Activated naive CD4-positive, alpha-beta T cell (primary cell): ENCODE data around the gene MALT1.
"Not testable (repeated sequence)": the region's sequence is repeated elsewhere in the genome, so short reads cannot be mapped to it uniquely, and the experiment has no call there.

Experiments
- DNase-seq, 4 experiments: peaks; one replicate each; lab custom pipeline; 2025; lab: John Stamatoyannopoulos, UW

Gene MALT1

GRCh38 chr18:58776541-58776940 lies 105.3 kb downstream of the MALT1 start:
- not testable (repeated sequence) for DNase-seq

- no peak for DNase-seq
These were observed 106.2 kb downstream of the MALT1 start for GRCh38 chr18:58777471-58777870.

DNA sequence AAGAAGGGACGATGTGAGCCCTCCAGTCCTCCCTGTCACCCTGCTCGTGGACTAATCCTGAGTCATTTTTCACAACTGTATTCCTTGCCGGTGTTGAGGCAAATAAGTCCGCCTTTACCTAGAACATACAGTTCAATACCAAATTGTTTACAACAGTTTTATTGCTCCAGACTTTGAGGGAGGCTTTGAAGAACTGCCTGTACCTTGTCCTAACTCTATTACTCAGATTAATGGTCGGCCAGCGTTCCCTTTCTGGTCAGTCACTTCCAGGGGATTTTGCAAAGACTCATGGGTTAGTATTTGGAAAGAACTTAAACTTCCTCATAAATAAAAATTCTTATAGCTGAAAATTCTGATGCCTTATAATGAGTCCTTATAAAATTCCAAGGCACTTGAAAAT lies 108.3 kb downstream of the MALT1 start:
- DNase-seq: no peak

DNA sequence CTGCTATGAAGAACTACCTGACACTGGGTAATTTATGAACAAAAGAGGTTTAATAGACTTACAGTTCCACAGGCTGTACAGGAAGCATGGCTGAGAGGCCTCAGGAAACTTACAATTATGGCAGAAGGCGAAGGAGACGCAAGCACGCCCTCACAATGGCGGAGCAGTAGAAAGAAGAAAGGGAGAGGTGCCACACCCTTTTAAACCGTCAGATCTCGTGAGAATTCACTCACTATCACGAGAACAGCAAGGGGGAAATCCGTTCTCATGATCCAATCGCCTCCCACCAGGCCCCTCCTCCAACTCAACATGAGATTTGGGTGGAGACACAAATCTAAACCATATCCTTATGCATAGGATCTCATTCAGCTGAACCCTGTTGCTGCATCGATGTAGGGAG lies 108.8 kb downstream of the MALT1 start:
- DNase-seq: no peak

DNA sequence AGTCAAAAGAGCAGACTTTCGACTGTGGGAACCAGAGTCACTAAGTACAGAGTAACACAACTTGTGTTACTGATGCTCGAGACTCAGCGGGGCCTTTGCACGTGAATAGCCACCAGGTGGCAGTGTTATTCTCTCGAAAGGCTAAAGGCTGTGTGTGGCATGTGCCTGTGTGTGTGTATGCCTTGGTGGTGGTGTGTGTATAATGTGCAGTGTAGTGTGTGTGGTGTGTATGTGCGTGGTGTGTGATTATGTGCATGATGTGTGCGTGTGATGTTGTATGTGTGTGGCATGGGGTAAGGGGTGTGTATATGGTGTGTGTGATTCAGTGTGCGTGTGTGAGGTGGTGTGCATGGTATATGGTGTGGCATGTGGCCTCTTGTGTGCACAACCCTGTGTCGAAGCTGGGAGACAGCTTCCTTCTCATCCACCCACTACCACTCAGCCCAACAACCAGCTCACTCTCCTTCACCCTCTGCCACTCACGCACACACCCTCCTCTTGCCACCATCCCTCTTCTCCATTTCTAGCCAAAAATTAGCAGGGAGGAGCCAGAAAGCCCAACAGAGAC lies 110.4 kb downstream of the MALT1 start:
- DNase-seq: peak in 3 of 4 experiments; percentile 15 to 46 (median 22)

DNA sequence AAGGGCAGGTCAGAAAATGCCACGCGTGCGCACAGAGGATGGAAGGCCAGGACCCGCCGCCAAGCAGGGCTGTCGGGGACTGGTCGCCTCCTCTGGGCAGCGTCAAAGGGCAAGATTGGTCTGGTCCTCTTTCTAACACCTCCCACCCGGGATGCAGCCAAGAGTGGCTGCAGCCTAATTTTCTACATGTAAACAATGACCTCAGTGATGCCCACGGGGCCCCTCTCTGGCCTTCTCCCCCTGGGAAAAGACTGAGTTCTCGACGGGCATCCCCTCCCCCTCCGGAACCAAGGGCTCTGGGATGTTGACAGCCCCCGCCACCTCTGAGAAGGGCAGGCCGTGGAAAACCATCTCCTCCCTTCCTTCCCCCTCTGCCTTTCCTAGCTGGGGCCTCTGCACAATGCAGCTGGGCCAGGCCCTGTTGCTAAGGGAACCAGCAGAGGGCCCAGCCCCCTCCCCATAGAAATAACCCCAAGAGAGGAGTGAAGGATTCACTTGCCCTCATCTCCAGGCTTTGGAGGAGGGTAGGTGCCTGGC lies 113.4 kb downstream of the MALT1 start:
- DNase-seq: no peak

- DNase-seq: no peak
These were observed 114.0 kb downstream of the MALT1 start for GRCh38 chr18:58785171-58785805.

DNA sequence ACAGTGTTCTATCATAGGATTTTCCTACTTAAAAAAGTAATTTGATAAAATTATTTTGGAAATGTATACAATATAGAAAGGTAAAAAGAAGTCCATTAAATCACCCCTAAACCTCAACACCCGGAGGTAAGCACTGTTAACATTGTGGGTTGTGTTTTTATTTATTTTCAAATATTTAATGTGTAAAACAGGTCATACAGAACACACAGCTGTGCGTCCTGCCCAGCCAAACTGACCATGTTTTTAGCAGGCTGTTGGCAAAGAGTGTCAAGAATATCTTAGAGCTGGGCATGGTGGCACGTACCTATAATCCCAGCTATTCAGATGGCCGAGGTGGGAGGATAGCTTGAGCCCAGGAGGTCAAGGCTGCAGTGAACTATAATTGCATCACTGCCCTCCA lies 114.6 kb downstream of the MALT1 start:
- no peak for DNase-seq

DNA sequence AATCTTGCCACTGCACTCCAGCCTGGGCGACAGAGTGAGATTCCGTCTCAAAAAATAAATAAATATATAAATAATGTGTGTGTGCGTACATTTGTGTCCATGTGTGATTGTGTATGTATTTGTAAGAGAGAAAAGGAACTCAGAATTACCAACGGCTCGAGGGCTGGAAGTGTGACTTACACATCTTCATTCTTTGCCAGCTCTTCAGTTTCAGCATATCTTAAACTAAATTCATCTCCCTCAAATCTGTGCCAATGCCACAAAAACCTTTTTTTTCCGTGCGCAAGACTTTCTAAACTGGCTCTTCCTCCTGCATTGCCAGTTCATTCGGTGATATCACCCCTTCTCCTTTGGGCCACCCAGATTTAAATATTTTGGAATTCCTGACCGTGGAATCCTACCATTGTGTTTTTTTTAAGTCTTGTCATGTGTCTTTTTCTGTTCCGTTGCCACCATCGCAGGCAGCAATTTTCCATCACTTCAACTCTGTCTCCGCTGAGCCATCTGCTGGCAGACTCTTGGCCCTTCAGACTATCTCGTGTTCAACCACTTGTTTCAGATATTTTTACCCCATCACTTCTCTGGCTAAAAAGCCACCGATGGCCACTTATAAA lies 116.4 kb downstream of the MALT1 start:
- no peak for DNase-seq

DNA sequence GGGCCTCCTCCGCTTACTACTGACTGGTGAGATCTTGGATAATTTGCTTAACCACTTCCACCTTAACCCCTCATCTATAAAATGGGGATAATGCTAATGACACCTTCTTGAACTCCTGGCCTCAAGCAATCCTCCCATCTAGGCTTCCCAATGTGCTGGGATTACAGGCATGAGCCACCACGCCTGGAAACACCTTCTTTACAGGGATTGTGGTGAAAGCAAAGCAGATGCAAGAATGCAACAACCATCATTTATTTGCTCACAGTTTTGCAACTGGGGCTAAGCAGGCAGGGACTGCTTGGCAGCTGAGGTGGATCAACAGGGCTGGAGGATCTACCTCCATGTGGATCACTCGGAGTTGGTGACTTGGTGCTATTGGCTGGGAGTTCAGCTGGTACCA lies 117.2 kb downstream of the MALT1 start:
- no peak for DNase-seq

DNA sequence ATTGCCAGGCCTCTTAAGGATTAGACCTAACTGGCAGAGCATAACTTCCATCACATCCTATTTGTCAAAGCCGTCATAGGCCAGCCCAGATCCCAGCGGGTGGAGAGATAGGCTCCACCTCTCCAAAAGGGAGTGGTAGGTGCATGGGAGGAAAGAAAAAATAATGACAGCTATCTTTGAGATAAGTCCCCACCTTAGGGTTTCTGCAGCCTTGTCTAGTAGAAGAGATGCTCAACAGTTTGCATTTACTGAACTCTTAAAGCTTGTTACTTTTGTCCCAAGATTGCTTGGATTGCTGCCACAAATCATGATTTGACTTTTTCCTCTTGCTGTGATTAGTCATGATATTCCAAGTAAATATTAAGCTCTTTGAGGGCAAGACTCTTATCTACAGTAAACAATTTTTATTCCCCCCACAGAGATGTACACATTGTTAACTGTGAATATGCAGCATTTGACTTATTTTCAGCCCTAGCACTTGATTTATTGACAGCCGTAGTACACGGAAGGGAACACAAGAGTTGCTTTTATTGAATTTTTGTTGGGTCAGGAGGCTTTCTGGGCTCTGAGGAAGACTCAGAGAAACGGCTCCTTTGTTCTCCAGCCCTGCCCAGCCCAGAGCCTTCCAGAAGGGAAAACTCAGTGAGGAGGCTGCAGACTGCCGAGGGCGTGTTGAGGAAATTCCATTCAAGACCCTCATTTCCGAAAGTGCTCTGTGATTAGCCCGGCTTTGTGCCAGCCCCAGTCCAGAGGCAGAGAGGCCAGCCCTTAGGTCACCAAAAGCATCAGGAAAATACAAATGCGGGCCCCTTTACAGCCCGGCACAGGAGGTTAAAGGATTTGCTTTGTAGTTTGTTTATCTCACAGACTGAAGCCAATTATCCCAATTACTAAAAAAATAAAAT lies 118.0 kb downstream of the MALT1 start:
- no peak for DNase-seq

GRCh38 chr18:58789876-58790240 lies 118.6 kb downstream of the MALT1 start:
- no peak for DNase-seq

GRCh38 chr18:58792086-58792485 lies 120.8 kb downstream of the MALT1 start:
- DNase-seq: no peak

DNA sequence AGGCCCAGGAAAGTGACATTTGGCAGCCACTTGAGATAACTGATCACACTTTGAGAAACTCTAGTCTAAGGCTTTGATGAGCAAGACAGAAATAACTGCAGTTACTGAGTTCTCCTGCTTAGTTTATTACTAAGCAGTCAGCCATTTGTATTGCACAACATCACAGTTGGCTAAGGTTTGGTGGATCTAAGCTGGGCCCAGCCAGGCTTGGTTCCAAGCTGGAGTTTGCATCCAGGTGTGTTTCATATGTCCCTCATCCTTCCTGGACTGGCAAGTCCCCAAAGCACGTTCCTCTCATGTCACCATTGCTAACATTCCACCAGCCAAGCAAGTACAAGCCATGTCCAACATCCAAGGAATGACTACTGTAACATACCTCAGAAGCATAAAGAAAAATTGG lies 122.1 kb downstream of the MALT1 start:
- no peak for DNase-seq

GRCh38 chr18:58796220-58796619 lies 125.0 kb downstream of the MALT1 start:
- DNase-seq: no peak

- no peak for DNase-seq
These were observed 129.3 kb downstream of the MALT1 start for GRCh38 chr18:58800582-58800981.

- DNase-seq: no peak
These were observed 131.7 kb downstream of the MALT1 start for GRCh38 chr18:58802959-58803358.

GRCh38 chr18:58803978-58804377 lies 132.7 kb downstream of the MALT1 start:
- DNase-seq: no peak
